T-helper 2 cell (primary cell): ENCODE data around the gene RPP21.
"Not testable (repeated sequence)": the region's sequence is repeated elsewhere in the genome, so short reads cannot be mapped to it uniquely, and the experiment has no call there.

Source experiments
- DNase-seq, 5 experiments: peaks; one replicate each; pipeline versions ENCODE4 v3.0.0 to v3.0.0-alpha.2; 2012 to 2022

Gene RPP21

GRCh38 chr6:30331981-30332380, 13.0 kb upstream of the RPP21 start:
- DNase-seq, result no peak

- DNase-seq, result no peak
Measured at GRCh38 chr6:30334075-30334783, 10.7 kb upstream of the RPP21 start.

GRCh38 chr6:30340589-30341054, 4.3 kb upstream of the RPP21 start:
- no peak for DNase-seq

GRCh38 chr6:30341218-30341617, 3.7 kb upstream of the RPP21 start:
- no peak for DNase-seq

- no peak for DNase-seq
Measured at GRCh38 chr6:30341728-30342127, 3.2 kb upstream of the RPP21 start.

- no peak for DNase-seq
Measured at GRCh38 chr6:30344191-30344867, 627 bp upstream of the RPP21 start.

- no peak for DNase-seq
Measured at GRCh38 chr6:30345852-30346251, 896 bp downstream of the RPP21 start.

- DNase-seq, result no peak
Measured at GRCh38 chr6:30348957-30349356, 4.0 kb downstream of the RPP21 start.

GRCh38 chr6:30349421-30350177, 4.6 kb downstream of the RPP21 start:
- DNase-seq, result peak in 1 of 5 experiments; percentile 15

- DNase-seq, result peak in 1 of 5 experiments; percentile 55
Measured at GRCh38 chr6:30350524-30350923, 5.6 kb downstream of the RPP21 start.

GRCh38 chr6:30352550-30352949, 7.6 kb downstream of the RPP21 start:
- DNase-seq, result no peak

- no peak for DNase-seq
Measured at GRCh38 chr6:30355281-30355680, 10.3 kb downstream of the RPP21 start.

- DNase-seq, result no peak
Measured at GRCh38 chr6:30356536-30356935, 11.6 kb downstream of the RPP21 start.

- peak in 4 of 5 experiments; percentile 26 to 58 (median 34) for DNase-seq
Measured at GRCh38 chr6:30357678-30358540, 13.0 kb downstream of the RPP21 start.

GRCh38 chr6:30359276-30359675, 14.3 kb downstream of the RPP21 start:
- DNase-seq, result no peak

- DNase-seq, result no peak
Measured at GRCh38 chr6:30360139-30360538, 15.2 kb downstream of the RPP21 start.

GRCh38 chr6:30361661-30362060, 16.7 kb downstream of the RPP21 start:
- DNase-seq, result no peak

GRCh38 chr6:30363459-30363858, 18.5 kb downstream of the RPP21 start:
- no peak for DNase-seq

- DNase-seq, result no peak
Measured at GRCh38 chr6:30364591-30364990, 19.6 kb downstream of the RPP21 start.

- not testable (repeated sequence) for DNase-seq
Measured at GRCh38 chr6:30369280-30369679, 24.3 kb downstream of the RPP21 start.

GRCh38 chr6:30378290-30378937, 33.5 kb downstream of the RPP21 start:
- DNase-seq, result no peak

- no peak for DNase-seq
Measured at GRCh38 chr6:30380464-30380863, 35.5 kb downstream of the RPP21 start.
